T-helper 22 cell (primary cell): Measurements from ENCODE around the gene ACP6.
"Not testable (repeated sequence)": the region's sequence is repeated elsewhere in the genome, so short reads cannot be mapped to it uniquely, and the experiment has no call there.

Experiments
- DNase-seq: peaks from one replicate; pipeline ENCODE4 v3.0.0-alpha.2; 2020; ENCODE audit warnings: low read depth

ACP6 gene

DNA sequence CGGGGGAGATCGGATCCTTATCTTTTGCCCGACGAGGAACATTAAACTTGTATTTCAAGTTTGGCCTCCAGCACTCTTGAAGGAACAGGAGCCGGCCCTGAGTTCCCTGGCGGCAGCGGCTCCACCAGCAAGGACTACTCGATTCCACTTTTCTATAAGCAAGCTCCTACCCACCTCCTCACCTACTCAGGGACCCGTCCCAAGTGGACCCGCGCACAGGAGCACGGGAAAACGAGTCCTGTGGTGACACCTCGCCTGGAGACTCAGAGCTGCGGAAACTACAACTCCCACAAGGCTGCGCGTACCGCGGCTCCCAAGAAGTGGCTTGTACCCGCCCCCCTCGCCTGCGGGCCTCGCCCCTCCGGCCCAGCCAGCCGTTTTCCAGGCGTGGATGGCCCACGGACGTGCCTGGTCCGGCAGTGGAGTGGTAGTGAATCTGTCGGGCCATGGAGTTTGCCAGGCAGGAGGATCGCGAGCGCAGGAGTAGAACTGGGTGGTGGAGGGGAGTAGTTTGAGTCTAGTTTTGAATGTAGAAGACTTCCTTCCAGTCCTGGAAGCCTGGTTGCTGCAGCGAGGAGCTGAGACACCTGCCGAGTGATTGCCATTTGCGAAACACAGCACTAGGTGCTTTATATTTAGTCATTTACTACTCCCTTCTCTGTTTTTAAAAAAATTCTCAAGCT, at the start of gene ACP6:
Gene ACP6 (minus strand): TSS at position 206 of the 683 bp plus-strand sequence. CDS start 476 bp downstream, outside the sequence.
- peak; percentile 82 for DNase-seq

DNA sequence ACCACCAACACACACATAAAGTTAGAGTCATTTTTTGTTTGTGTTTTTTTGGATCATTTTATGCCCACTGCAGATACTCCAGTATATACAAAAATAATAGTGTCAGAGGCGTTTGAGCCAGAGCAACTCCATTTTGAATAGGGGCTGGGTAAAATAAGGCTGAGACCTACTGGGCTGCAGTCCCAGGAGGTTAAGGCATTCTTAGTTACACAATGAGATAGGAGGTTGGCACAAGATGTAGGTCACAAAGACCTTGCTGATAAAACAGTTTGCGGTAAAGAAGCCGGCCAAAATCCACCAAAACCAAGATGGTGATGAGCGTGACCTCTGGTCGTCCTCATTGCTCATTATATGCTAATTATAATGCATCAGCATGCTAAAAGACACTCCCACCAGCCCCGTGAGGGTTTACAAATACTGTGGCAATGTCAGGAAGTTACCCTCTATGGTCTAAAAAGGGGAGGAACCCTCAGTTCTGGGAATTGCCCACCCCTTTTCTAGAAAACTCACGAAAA, 49.4 kb upstream of the ACP6 start:
- DNase-seq = no peak

DNA sequence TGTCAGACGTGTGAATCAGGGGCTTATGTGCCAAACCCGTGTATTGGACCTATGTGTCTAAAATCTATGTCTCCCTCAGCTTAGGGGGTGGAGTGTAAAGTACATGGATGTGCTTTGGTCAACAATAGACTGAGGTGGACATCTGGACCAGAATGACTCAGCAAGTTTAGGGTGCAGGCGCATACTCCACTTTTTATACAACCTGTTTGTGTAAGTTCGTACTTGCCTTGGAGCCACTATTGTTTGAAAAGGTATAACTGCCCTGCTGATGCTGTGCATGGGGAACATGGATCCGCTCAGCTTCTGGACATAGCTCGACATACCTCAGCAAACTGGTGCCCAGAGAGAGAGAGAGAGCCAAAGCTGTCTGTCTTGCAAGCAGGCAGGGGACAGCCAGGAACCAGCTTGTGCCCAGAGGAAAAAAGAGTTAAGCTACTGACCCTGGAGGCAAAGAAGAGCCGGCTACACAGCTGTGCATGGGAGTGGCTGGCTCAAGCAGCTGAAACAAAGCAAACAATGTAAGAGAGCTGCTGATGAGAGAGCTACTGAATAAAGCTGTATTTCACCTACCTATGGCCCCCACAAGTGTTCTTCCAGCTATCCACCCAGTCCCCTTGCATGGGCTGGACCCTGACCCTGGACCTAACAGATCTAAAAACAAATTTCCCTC, 48.8 kb upstream of the ACP6 start:
- DNase-seq = no peak

DNA sequence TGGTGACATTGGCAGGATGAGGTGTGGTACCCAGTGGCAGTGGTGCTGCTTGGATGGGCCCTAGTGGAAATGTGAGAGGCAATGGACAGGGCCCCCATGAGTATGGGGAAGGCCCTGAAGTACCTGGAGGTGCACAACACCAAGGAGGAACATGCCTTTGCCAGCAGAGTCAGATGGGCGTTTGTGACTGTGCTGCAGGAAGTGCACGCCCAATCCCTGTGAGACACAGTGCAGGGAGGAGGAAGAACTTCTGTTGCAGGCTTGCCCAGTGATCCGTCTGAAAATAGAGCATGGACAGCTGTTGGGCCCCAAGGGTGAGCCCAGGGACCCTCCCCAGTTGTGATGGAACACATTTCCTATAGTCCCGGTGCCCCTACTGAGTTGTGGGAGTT, 47.4 kb upstream of the ACP6 start:
- no peak for DNase-seq

DNA sequence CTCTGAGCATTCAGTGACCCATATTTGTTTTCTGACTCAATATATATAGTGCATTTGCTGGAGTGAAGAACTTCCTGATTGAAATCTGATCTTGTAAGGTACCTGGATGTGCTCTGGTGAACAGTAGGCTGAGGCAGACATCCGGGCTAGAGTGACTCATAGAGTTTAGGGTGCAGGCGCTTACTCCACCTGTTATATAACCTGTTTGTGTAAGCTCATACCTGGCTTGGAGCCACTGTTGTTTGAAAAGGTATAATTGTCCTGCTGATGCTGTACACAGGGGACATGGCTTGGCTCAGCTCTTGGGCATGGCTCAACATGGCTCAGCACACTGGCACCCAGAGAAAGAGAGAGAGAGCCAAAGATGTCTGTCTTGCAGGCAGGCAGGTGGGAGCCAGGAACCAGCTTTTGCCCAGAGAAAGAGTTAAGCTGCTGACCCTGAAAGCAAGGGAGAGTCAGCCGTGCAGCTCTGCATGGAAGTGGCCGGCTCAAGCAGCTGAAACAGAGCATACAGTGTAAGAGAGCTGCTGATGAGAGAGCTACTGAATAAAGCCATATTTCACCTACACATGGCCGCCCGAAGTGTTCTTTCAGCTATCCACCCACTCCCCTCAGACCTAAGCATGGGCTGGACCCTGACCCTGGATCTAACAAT, 46.9 kb upstream of the ACP6 start:
- DNase-seq = peak; percentile 52

DNA sequence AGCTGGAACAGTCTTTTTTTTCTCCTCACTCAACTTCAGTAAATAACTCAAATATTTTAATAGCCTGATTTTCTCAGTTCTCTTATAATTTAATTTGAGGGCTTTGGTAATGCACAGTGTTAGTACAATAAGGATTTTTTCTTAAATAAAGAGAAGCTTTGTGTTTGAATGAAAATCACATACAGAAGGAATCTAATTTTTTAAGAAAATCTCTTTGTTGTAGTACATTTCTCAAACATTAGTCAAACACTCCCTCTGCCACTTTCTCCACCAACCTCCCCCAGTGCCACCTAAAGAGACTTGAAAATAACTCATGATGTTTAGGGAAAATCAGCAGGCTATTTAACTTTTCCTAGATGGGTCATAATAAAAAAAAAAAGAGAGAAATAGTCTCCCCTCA, 42.3 kb upstream of the ACP6 start:
- DNase-seq = no peak

DNA sequence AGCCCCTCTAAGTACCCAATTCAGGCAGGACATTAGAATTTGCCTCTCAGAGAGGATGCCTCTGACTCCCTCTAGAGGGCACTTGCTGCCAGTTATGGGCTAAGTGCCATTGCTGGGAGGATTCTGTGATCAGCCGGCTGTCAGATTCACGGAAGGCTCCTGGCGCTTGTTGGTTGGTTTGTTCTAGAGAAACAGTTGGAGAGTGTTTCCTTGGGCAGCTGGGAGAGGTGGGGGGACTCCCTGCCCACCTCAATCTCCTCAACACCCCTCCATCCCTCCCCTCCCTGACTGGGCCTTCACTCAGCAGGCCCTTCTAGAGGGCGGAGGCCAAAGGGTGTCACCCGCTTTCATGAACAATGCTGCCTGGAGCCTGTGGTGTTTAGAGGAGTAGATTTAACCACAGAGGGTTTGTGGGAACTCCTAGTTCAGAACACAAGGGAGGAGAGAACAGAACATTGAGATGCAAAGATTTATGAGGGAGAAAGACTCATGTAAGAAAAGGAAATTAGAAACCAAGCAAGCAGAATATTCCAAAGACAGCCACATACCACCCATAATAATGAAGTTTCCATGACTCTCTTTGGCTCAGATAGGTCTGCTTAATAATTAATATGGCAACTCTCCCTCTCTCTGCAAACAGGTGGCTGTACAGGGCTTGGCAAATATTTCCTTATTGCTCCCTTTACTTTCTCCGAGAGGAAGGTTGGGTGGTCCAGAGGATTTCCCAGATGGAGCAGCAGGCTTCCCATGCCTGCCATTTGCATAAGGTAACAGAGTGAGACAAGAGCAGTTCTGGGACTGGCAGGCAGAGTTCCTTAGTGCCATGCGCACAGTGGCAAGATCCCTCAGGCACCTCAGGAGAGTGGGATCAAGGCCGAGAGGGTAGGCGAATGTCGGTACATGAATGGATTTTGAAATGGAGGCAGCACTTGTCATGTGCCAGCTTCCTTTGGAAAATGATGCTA, 30.0 kb upstream of the ACP6 start:
- DNase-seq = peak; percentile 19

DNA sequence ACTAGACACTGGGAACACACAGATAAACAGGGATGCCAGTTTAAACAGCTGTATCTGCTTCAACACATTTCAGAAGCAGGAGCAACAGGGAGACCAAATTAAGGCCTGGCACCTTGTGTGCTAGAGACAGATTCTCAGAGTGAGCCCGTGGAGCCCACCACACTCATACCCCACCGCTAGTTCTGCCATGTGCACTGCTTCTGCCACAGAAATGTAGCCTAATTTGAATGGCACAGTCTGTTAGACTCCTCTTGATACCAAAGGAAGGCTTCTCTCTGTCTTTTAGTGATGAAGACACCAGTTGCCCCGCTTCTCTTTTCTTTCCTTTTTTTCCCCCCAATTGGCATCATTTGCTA, 29.3 kb upstream of the ACP6 start:
- no peak for DNase-seq

DNA sequence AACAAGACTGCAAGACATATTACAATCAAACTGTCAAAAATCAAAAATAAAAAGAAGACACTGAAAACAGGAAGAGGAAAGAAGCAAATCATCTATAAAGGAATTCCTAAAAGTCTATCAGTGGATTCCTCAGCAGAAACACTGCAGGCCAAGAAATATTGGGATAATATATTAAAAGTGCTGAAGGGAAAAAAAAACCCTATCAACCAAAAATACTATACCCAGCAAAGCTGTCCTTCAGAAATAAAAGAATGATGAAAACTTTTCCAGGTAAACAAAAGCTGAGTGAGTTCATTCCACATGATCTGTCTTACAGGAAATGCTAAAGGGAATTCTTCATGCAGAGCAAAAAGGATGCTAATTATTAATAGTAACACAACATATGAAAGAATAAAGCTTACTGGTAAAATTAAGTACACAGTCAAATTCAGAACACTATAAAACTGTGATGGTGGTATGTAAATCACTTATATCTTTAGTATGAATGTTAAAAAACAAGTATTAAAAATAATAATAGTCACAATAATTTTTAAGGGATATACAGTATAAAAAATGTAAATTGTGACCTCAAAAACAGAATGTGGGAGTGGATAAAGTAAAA, 12.9 kb upstream of the ACP6 start:
- no peak for DNase-seq

DNA sequence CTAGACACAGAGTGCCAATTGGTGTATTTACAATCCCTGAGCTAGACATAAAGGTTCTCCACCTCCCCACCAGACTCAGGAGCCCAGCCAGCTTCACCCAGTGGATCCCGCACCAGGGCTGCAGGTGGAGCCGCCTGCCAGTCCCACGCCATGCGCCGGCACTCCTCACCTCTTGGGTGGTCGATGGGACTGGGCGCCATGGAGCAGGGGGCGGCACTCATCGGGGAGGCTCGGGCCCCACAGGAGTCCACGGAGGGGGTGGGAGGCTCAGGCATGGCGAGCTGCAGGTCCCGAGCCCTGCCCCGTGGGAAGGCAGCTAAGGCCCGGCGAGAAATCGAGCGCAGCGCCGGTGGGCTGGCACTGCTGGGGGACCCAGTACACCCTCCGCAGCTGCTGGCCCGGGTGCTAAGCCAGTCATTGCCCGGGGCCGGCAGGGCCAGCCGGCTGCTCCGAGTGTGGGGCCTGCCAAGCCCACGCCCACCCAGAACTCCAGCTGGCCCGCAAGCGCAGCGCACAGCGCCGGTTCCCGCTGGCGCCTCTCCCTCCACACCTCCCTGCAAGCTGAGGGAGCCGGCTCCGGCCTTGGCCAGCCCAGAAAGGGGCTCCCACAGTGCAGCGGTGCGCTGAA, 10.4 kb upstream of the ACP6 start:
- DNase-seq = not testable (repeated sequence)

DNA sequence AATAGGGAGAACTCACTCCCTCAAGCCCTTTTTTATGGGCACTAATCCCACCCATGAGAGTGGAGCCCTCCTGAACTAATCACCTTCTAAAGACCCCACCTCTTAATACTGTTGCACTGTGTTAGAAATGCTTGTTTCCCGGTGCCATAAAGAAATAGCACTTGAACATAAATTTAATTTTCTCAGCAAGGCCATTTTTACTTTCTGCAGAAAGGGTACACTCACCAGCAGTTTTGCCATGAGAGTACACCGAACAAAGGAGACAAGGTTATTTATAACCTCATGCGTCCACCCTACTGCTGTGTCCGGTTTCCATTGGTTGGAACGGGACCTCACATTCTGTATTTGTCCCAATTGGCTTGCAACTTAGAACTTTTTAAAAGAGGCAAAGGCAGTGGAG, 7.4 kb upstream of the ACP6 start:
- not testable (repeated sequence) for DNase-seq

DNA sequence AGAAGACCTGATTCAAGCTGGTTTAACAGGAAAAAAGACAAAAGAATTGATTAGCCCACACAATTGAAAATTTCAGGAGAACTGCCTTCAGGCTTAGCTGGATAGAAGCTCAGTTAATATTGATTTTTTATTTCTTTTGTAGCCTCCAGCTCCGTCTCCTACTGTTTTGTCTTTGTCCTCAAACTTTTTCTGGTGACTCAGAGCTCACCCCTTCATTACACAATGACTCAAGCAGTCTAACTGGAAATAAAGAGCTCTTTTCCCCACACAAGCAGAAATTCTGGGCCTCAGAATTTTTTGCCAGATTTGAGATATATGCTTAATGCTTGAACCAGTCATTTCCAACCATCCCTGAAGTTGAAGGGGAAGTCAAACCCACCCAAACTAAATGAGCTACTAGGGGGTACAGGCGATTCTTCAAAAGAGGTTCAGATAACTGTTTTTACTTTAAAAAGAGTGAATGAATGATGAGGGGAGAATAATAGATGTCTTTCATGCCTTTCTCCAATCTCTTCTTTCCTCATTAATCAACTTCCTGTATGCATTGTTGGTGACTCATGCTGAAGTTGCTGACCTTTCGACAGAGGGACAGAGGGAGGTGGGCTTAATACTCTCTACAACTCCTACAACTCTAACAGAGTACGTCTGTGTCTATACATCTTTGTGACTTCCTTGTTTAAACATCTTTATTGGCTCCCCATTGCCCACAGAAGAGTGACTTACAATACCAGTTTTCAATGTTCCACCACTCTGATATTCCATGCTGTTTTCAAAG, 6.2 kb upstream of the ACP6 start:
- DNase-seq = no peak

DNA sequence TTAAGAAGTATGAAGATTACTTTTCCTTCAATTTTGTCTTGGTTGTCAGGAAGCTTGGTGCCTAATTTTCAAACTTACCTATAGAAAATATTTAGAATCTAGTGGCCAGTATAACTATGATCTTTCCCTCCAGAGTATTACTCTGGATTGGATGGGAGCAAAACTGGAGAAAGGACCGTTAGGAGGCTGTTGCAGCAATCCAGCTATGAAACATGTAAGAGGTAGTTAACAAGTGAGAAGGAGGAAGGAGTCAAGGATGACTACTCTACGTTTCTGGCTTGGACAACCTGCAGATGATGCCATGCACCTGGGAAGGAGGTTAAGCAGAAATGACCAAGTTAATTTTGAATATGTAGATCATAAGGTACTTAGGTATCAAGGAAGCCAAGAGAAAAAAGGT, 3.5 kb upstream of the ACP6 start:
- DNase-seq = no peak

DNA sequence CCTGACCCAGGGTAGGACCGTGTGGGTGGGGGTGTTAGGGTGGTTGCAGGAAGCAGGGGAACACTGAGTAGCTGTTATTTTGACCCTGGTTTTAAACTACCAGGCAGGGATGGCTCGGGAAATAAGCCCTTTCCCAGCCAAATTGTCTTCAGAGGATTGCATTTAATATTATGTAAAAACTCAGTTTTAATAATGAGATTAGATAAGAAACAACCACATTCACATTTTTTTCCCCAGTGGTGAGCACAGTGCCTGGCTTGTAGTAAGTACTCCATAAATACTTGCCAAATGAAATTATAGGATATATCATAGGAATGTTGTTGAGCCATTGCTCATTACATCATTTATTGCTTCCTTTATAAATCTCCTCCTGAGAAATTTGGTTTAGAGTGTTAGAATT, 3.1 kb upstream of the ACP6 start:
- no peak for DNase-seq

DNA sequence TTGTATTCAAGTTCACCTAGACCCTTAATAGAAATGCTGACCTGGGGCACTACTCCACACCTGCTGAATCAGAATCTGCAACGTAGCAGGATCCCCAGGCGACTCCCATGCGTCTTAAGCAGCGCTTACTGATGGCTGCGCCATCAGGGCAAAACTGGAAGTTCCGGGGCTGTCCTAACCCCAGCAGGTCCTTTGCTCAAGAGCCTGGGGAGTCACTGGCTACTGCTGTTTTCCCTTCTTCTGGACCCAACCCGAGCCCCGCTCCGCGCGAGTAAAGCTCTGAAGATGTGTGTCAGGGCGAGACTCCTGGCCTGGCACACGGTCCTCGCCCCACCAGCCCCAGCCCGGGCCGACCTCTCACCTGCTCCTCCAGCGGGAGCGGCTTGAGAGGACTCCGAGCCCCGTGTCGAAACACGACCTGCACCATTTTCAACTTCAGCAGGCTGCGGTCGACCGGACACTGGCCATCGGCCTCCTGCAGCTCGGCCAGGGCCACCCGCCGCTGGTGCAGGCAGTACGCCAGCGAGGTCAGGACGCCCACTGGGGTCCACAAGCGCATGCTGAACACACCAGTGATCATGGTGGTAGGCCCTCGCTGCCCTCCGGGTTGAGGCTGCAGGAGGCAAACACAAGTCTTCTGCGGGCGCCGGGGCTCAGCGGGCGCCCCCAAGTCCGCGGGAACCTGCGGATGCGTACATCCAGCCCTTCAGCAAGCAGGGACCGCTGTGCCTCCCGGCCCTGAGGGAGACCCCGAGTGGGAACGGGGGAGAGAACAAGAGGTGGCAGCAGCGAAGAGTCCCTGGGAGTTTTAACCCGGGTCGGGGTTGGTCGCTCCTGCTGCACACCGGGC, 630 bp downstream of the ACP6 start:
- DNase-seq = no peak

DNA sequence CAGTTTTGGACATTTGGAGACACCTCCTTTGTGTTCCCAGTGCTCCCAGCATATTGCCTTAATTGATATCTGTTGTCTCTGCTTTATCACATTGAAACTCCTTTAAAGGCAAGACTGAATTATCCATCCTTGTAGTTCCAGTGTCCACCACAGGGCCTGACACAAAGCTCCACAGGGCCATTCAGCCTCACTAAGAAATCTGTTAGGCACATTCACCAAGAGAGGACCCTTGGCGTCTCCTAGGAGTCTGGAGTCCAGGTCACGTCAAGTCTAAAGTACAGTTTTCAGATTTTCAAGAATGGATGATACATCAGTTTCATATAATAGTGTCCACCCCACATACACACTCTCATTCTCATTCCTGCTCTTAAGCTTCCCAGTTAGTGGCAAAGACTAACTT, 4.8 kb downstream of the ACP6 start:
- DNase-seq = no peak

DNA sequence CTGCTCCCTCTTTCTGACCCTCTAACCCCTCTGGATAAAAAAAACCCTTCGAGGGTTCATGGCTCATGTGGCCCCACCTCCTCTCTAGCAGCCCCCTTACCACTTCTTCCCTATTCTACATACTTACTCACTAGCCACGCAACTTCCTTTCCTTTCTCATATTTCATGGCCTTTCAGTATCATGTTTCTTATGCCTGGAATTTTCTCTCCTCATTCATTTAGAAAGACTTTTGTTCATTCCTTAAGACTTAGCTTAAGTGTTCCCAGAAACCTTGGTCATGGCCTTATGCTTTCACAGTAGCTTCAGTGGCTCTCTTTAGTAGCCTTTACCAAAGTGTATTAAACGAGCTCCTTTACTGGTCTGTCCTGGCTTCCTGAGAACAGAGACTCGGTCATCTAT, 6.1 kb downstream of the ACP6 start:
- no peak for DNase-seq

DNA sequence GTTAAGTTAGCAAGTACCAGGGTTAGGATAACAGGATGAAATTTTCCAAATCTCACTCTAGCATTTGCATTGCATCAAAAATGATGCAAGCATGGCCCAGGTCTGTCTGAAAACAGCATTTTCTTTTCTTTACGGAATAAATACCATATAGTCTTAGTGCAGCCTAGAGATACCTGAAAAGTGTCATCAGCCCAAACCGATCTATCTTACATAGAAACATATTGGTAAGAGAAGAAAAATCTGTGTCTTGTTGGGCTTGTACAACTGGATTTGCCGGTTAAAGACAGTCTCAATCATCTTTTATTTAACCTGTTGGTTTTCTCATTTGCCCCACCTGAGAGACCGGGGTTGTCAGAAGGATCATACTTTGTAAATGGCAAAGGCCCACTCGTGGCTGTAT, 15.8 kb downstream of the ACP6 start:
- DNase-seq = no peak

DNA sequence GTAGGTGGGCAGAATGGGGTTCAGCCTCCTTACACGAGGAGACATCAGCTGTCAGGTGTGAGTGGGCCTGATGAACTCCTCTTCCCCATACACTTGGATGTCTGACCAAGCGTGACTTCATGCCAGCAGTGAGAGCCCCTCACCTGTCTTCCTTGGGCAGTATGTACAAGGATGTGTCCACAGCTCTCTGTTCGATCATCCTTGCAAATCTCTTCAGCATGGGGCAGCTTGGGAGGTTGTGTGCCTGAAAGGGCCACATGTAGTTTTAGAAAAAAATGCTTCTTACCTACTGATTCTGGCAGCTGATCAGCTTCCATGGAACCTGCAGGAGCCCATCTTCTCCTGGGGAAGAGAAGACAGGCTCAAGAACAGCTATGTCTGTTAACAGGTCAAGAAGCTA, 18.0 kb downstream of the ACP6 start:
- DNase-seq = no peak

DNA sequence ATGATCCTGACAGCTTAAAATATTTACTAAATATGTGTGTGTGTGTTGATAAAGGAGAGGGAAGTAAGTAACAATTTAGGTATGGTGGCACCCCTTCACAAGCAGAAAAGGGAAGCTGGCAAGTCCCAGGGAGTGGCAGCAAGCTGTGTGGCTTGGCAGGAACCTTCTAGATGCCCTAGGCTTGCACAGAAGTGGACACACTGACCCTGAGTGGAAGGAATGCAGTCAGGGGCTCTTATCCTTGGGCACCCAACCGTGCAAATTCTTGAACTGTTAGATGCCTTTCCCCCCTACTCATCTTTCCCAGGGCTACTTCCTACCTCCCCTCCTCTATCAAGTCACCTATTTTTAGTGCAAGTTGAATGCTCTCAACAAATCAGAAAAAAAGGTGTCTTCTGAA, 18.9 kb downstream of the ACP6 start:
- DNase-seq = no peak
